Keratinocyte (primary cell): ENCODE data around the gene ALKBH5. TPM values are rescaled to one million over a fixed set of nuclear protein-coding genes. Genes with fewer than 3 reads are reported as not detected.
A peak's percentile ranks its signal among the peaks of the same experiment; 100 is the strongest.

ENCODE experiments used
- DNase-seq: peaks from one replicate; pipeline ENCODE4 v3.0.0-alpha.2; 2011; ENCODE audit warnings: low read depth, missing footprints, low spot score
- FAIRE-seq: peaks from 2 replicates; lab custom pipeline; 2011; peaks lifted over from hg19 to GRCh38; lab: Jason Lieb, UNC
- H2AFZ ChIP-seq: 2 replicates; pipeline ENCODE4 v1.6.0; 2012; ENCODE audit warnings: low read length, control low read depth, inconsistent platforms; ENCODE audit not compliant: control insufficient read depth
- H3K27ac ChIP-seq: 2 replicates; pipeline ENCODE4 v1.5.1; 2011; ENCODE audit warnings: low read length; ENCODE audit not compliant: control insufficient read depth, insufficient read depth
- H3K27me3 ChIP-seq: 3 replicates; pipeline ENCODE4 v1.6.0; 2011; ENCODE audit warnings: low read length; ENCODE audit not compliant: control insufficient read depth, insufficient read depth; ENCODE audit errors: extremely low read depth
- H3K36me3 ChIP-seq, 2 experiments: 2 replicates in 1 of 2; 3 replicates in 1 of 2; pipeline ENCODE4 v1.5.1; 2011; ENCODE audit warnings: low read length in 2 of 2, mild to moderate bottlenecking in 1 of 2; ENCODE audit not compliant: control insufficient read depth in 2 of 2, insufficient read depth in 2 of 2; ENCODE audit errors: extremely low read depth in 1 of 2
- H3K4me1 ChIP-seq: 3 replicates; pipeline ENCODE4 v1.5.1; 2011; ENCODE audit warnings: low read length; ENCODE audit not compliant: control insufficient read depth, insufficient read depth; ENCODE audit errors: extremely low read depth
- H3K4me2 ChIP-seq: 3 replicates; pipeline ENCODE4 v1.6.0; 2011; ENCODE audit warnings: low read depth, low read length; ENCODE audit not compliant: control insufficient read depth, insufficient read depth; ENCODE audit errors: extremely low read depth
- H3K4me3 ChIP-seq, 3 experiments: fragments of 200-600 bp in 1 of 3; sonication (generic) in 1 of 3; 2 replicates in 2 of 3; 3 replicates in 1 of 3; pipeline ENCODE4 v1.5.1; 2011 to 2016; ENCODE audit warnings: low read length in 3 of 3, mild to moderate bottlenecking in 3 of 3, control low read depth in 2 of 3, inconsistent platforms in 1 of 3, low read depth in 1 of 3, mixed read lengths in 1 of 3, mixed run types in 1 of 3, moderate library complexity in 1 of 3; ENCODE audit not compliant: control insufficient read depth in 2 of 3, insufficient read depth in 2 of 3; ENCODE audit errors: extremely low read depth in 1 of 3
- H3K79me2 ChIP-seq: 2 replicates; pipeline ENCODE4 v1.6.0; 2012; ENCODE audit warnings: low read length; ENCODE audit not compliant: control insufficient read depth, insufficient read depth
- H3K9ac ChIP-seq: 3 replicates; pipeline ENCODE4 v1.6.0; 2011; ENCODE audit warnings: low read length; ENCODE audit not compliant: control insufficient read depth, insufficient read depth; ENCODE audit errors: extremely low read depth
- H3K9me1 ChIP-seq: 3 replicates; pipeline ENCODE4 v1.6.0; 2011; ENCODE audit warnings: low read length; ENCODE audit not compliant: control insufficient read depth, insufficient read depth; ENCODE audit errors: extremely low read depth
- H3K9me3 ChIP-seq: 2 replicates; pipeline ENCODE4 v1.5.1; 2012; ENCODE audit warnings: low read depth, low read length; ENCODE audit not compliant: control insufficient read depth
- H4K20me1 ChIP-seq: 3 replicates; pipeline ENCODE4 v1.6.0; 2011; ENCODE audit warnings: low read length; ENCODE audit not compliant: control insufficient read depth, insufficient read depth; ENCODE audit errors: extremely low read depth
- CTCF ChIP-seq, 3 experiments: IDR thresholded peaks in 1 of 3; conservative IDR thresholded peaks in 1 of 3; optimal IDR thresholded peaks in 1 of 3; 2 replicates in 2 of 3; 3 replicates in 1 of 3; pipeline versions ENCODE3 to v1.5.1; 2011; ENCODE audit warnings: low read length in 3 of 3, mild to moderate bottlenecking in 3 of 3, moderate library complexity in 2 of 3, control low read depth in 1 of 3, inconsistent platforms in 1 of 3; ENCODE audit not compliant: insufficient read depth in 2 of 3; ENCODE audit errors: extremely low read depth in 1 of 3
- EZH2 ChIP-seq: IDR thresholded peaks from one replicate; pipeline ENCODE4 v1.6.1; 2012; ENCODE audit warnings: inconsistent platforms, mild to moderate bottlenecking, low read length, moderate library complexity
- dilution Hi-C: fragments of 300-500 bp; cut with MboI; formaldehyde crosslinking; loops from one replicate; pipeline ENCODE4 v1.7.0; 2020; ENCODE audit warnings: low sequenced_read_pairs; ENCODE audit not compliant: extremely low pct_ligation_motif_present
- polyA plus RNA-seq, 5 experiments: library from polyadenylated mRNA; depleted of rRNA in 3 of 5; stranded (reverse) in 3 of 5; stranded (forward) in 1 of 5; unstranded in 1 of 5; fragments of >200 nt; gene quantifications; 1 replicate in 1 of 5; 2 replicates in 3 of 5; 3 replicates in 1 of 5; pipeline versions ENCODE4 v1.2.1 to v1.2.3, GENCODE V29; 2011 to 2012; ENCODE audit warnings: missing spikeins in 2 of 5, low read depth in 1 of 5, low replicate concordance in 1 of 5

ALKBH5 gene
- polyA plus RNA-seq, 1 donor (not counting 4 experiments of a cell fraction or from before 2014, with no cell fraction given), result 50.2 TPM

GRCh38 chr17:18139498-18139897 is 44.1 kb upstream of the ALKBH5 start:
- no peak overlapping the region for H3K27ac ChIP-seq
- no peaks in the 10 kb centered on the region for H3K36me3 ChIP-seq
- no peaks in the 10 kb centered on the region for H3K4me1 ChIP-seq
- H4K20me1 ChIP-seq, result no peaks in the 10 kb centered on the region
- H3K4me3 ChIP-seq, result no peak overlapping the region
- H3K79me2 ChIP-seq, result no peaks in the 10 kb centered on the region
- DNase-seq (no peak), FAIRE-seq (no peak)
- no peak overlapping the region for H2AFZ ChIP-seq
- no peaks in the 10 kb centered on the region for H3K9me3 ChIP-seq
- dilution Hi-C loops, result no loop called here
- no peak overlapping the region for H3K9ac ChIP-seq
- H3K27me3 ChIP-seq, result peaks cover 11% of the 10 kb centered on the region
- H3K9me1 ChIP-seq, result no peaks in the 10 kb centered on the region
- H3K4me2 ChIP-seq, result no peak overlapping the region
- TF ChIP-seq EZH2 (no peak), CTCF (optimal IDR thresholded peaks at IDR 0.05 in 1 of 3, IDR thresholded peaks at IDR 0.05 in 1 of 3, conservative IDR thresholded peaks at IDR 0.05 in 1 of 3; ENCODE audit: extremely low read depth in 1 of 3, insufficient read depth in 2 of 3, low read length in 3 of 3) (no peak)

- FAIRE-seq (no peak), DNase-seq (no peak)
- no peak overlapping the region for H3K4me2 ChIP-seq
- no peaks in the 10 kb centered on the region for H3K4me1 ChIP-seq
- H2AFZ ChIP-seq, result no peak overlapping the region
- no peak for TF ChIP-seq EZH2
- peak; percentile 11 to 59 (median 33) for TF ChIP-seq CTCF (optimal IDR thresholded peaks at IDR 0.05 in 1 of 3, IDR thresholded peaks at IDR 0.05 in 1 of 3, conservative IDR thresholded peaks at IDR 0.05 in 1 of 3; ENCODE audit: extremely low read depth in 1 of 3, insufficient read depth in 2 of 3, low read length in 3 of 3)
- H3K9me1 ChIP-seq, result no peaks in the 10 kb centered on the region
- dilution Hi-C loops, result no loop called here
- H3K79me2 ChIP-seq, result no peaks in the 10 kb centered on the region
- no peaks in the 10 kb centered on the region for H4K20me1 ChIP-seq
- no peaks in the 10 kb centered on the region for H3K36me3 ChIP-seq
- no peak overlapping the region for H3K9ac ChIP-seq
- no peaks in the 10 kb centered on the region for H3K9me3 ChIP-seq
- no peak overlapping the region for H3K27ac ChIP-seq
- peaks cover 11% of the 10 kb centered on the region for H3K27me3 ChIP-seq
- no peak overlapping the region for H3K4me3 ChIP-seq
These were observed 43.7 kb upstream of the ALKBH5 start for GRCh38 chr17:18139949-18140348.
